ENCODE data around the gene C2orf92.

- no peak for TF ChIP-seq CTCF (IDR thresholded peaks at IDR 0.05; ENCODE audit: low read length)
- no peak for TF ChIP-seq EZH2 (IDR thresholded peaks at IDR 0.05; ENCODE audit: borderline replicate concordance, low read length)
Observed at GRCh38 chr2:97707362-97708047, 38.0 kb downstream of the C2orf92 start.
